Skeletal muscle tissue (tissue), 4 donors: ENCODE measurements around the gene MBNL1. TPM values are rescaled to one million over a fixed set of nuclear protein-coding genes. Genes with fewer than 3 reads are reported as not detected.

ENCODE experiments used
- H3K27ac ChIP-seq: one replicate; pipeline ENCODE4 v1.7.0; 2013; ENCODE audit warnings: mild to moderate bottlenecking, low read depth, low read length, inconsistent platforms
- H3K27me3 ChIP-seq, 3 donors: one replicate each; pipeline ENCODE4 v1.7.0; 2013; ENCODE audit warnings: low read length in 3 of 3; ENCODE audit not compliant: control insufficient read depth in 3 of 3, insufficient read depth in 3 of 3
- H3K36me3 ChIP-seq, 3 donors: one replicate each; pipeline ENCODE4 v1.7.0; 2013; ENCODE audit warnings: low read length in 3 of 3; ENCODE audit not compliant: control insufficient read depth in 3 of 3, insufficient read depth in 3 of 3
- H3K4me1 ChIP-seq, 3 donors: one replicate each; pipeline ENCODE4 v1.7.0; 2013; ENCODE audit warnings: low read length in 3 of 3, mild to moderate bottlenecking in 3 of 3; ENCODE audit not compliant: control insufficient read depth in 3 of 3, insufficient read depth in 3 of 3
- H3K4me3 ChIP-seq, 3 donors: one replicate each; pipeline ENCODE4 v1.7.0; 2013; ENCODE audit warnings: low read length in 3 of 3
- H3K9ac ChIP-seq, 3 donors: one replicate each; pipeline ENCODE4 v1.7.0; 2013; ENCODE audit warnings: low read length in 3 of 3, mild to moderate bottlenecking in 3 of 3, moderate library complexity in 2 of 3, low read depth in 1 of 3
- H3K9me3 ChIP-seq, 3 donors: one replicate each; pipeline ENCODE4 v1.7.0; 2013; ENCODE audit warnings: low read length in 3 of 3; ENCODE audit not compliant: control insufficient read depth in 3 of 3
- total RNA-seq: library from RNA; depleted of rRNA; stranded (reverse); fragments of >200 nt; gene quantifications from one replicate; pipeline ENCODE4 v1.2.3, GENCODE V29; 2014
- donor health status: Osteomylitis.

MBNL1 gene
- total RNA-seq, 1 donor from 2014 or later: 76.7 TPM

GRCh38 chr3:152469248-152470025 is 200.7 kb downstream of the MBNL1 start:
- no peak overlapping the region for H3K27ac ChIP-seq

GRCh38 chr3:152470095-152470494 is 201.4 kb downstream of the MBNL1 start:
- no peak overlapping the region for H3K27ac ChIP-seq
- no peaks in the 10 kb centered on the region for H3K9me3 ChIP-seq
- peaks cover 0 to 6% (median 0%) of the 10 kb centered on the region in 3 donors for H3K4me1 ChIP-seq
- H3K27me3 ChIP-seq: no peaks in the 10 kb centered on the region
- H3K4me3 ChIP-seq: no peak overlapping the region
- no peak overlapping the region for H3K9ac ChIP-seq
- H3K36me3 ChIP-seq: peaks cover 0 to 9% (median 0%) of the 10 kb centered on the region in 3 donors

More at GRCh38 chr3:152469248-152470025, 200.7 kb downstream of the MBNL1 start:
- H3K36me3 ChIP-seq: peaks cover 0 to 12% (median 5%) of the 10 kb centered on the region in 3 donors
- H3K4me1 ChIP-seq: peaks cover 0 to 6% (median 0%) of the 10 kb centered on the region in 3 donors
- H3K4me3 ChIP-seq: no peak overlapping the region
- H3K9ac ChIP-seq: no peak overlapping the region
- H3K27me3 ChIP-seq: no peaks in the 10 kb centered on the region
- H3K9me3 ChIP-seq: no peaks in the 10 kb centered on the region

- no peak overlapping the region for H3K27ac ChIP-seq
These were observed 202.2 kb downstream of the MBNL1 start for GRCh38 chr3:152470893-152471292.

GRCh38 chr3:152471814-152472671 is 203.3 kb downstream of the MBNL1 start:
- Histone ChIP-seq H3K27me3 (no peaks in the 10 kb centered on the region), H3K9me3 (no peaks in the 10 kb centered on the region), H3K9ac (no peak overlapping the region), H3K4me3 (peak overlapping the region in 2 of 3 donors; percentile 37 to 44), H3K27ac (no peak overlapping the region), H3K36me3 (no peaks in the 10 kb centered on the region), H3K4me1 (peaks cover 0 to 6% (median 0%) of the 10 kb centered on the region in 3 donors)

More at GRCh38 chr3:152470893-152471292, 202.2 kb downstream of the MBNL1 start:
- peaks cover 0 to 2% (median 0%) of the 10 kb centered on the region in 3 donors for H3K36me3 ChIP-seq
- no peak overlapping the region for H3K9ac ChIP-seq
- H3K27me3 ChIP-seq: no peaks in the 10 kb centered on the region
- peaks cover 0 to 6% (median 0%) of the 10 kb centered on the region in 3 donors for H3K4me1 ChIP-seq
- no peaks in the 10 kb centered on the region for H3K9me3 ChIP-seq
- no peak overlapping the region for H3K4me3 ChIP-seq

GRCh38 chr3:152472672-152472954 is 203.9 kb downstream of the MBNL1 start:
- no peak overlapping the region for H3K27ac ChIP-seq
- H3K9ac ChIP-seq: no peak overlapping the region
- no peaks in the 10 kb centered on the region for H3K9me3 ChIP-seq
- peak overlapping the region in 1 of 3 donors; percentile 38 for H3K4me3 ChIP-seq
- peaks cover 0 to 6% (median 0%) of the 10 kb centered on the region in 3 donors for H3K4me1 ChIP-seq
- H3K36me3 ChIP-seq: no peaks in the 10 kb centered on the region
- H3K27me3 ChIP-seq: no peaks in the 10 kb centered on the region

GRCh38 chr3:152474585-152474984 is 205.9 kb downstream of the MBNL1 start:
- H3K27ac ChIP-seq: no peak overlapping the region
- H3K27me3 ChIP-seq: no peaks in the 10 kb centered on the region
- no peak overlapping the region for H3K4me3 ChIP-seq
- H3K36me3 ChIP-seq: no peaks in the 10 kb centered on the region
- H3K9me3 ChIP-seq: no peaks in the 10 kb centered on the region
- H3K9ac ChIP-seq: no peak overlapping the region
- H3K4me1 ChIP-seq: peaks cover 0 to 6% (median 0%) of the 10 kb centered on the region in 3 donors

GRCh38 chr3:152477422-152477821 is 208.7 kb downstream of the MBNL1 start:
- Histone ChIP-seq H3K9ac (no peak overlapping the region), H3K4me1 (peaks cover 0 to under 1% (median 0%) of the 10 kb centered on the region in 3 donors), H3K9me3 (no peaks in the 10 kb centered on the region), H3K4me3 (no peak overlapping the region), H3K27ac (no peak overlapping the region), H3K27me3 (no peaks in the 10 kb centered on the region), H3K36me3 (no peaks in the 10 kb centered on the region)

- Histone ChIP-seq H3K27ac (no peak overlapping the region), H3K4me1 (no peaks in the 10 kb centered on the region), H3K4me3 (no peak overlapping the region), H3K9ac (no peak overlapping the region), H3K27me3 (no peaks in the 10 kb centered on the region), H3K36me3 (no peaks in the 10 kb centered on the region), H3K9me3 (no peaks in the 10 kb centered on the region)
These were observed 211.7 kb downstream of the MBNL1 start for GRCh38 chr3:152480282-152480953.

GRCh38 chr3:152486364-152486763 is 217.6 kb downstream of the MBNL1 start:
- H3K9me3 ChIP-seq: no peaks in the 10 kb centered on the region
- no peak overlapping the region for H3K4me3 ChIP-seq
- no peak overlapping the region for H3K27ac ChIP-seq
- no peak overlapping the region for H3K9ac ChIP-seq
- H3K27me3 ChIP-seq: no peaks in the 10 kb centered on the region
- H3K4me1 ChIP-seq: no peaks in the 10 kb centered on the region
- H3K36me3 ChIP-seq: no peaks in the 10 kb centered on the region
